ENCODE results near the gene PRUNE2.

Gene PRUNE2

DNA sequence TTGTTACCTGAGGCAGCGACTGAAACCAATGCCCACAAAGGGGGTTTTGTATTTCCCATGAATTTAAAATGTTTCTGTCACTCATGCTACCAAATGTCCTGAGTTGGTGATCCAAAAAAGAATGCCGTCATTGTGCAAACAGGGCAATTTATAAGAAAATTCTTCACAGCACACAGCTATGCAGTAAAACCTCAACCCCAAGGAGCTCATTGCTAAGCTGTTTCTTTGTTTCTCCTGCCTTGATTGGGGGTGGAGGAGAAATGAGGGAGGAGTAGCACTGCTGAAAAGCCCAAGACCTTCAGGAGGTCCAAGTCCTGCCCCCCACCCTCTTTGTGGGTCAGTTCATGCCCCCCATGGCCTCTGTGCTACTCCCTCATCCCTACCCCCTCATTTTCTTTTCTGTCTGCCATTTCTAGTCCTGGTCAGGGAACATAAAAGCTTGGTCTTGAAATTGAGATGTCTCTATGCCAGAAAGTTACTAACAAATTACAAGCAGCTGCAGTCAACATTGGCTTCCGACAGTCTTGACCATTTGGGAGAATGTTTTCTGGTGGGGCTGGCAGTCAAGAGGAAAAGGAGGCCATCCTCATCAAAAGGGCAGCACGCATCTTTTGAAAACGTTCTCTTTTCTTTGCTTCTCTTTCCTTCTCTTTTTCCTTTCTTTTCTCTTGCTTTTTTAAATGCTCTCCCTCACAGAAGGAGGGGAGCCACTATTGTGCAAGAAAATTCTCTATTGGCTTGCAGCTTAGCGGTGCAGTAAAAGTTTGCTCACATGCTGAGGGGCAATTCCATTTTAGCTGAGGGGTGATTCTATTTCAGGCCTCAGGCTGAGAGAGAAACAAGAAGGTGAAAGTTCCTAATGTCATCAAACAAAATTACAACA, 313.6 kb downstream of the PRUNE2 start:
- Mint-ChIP-seq H3K9me3 (no peaks in the 10 kb centered on the region), H3K4me1 (ENCODE audit: low read depth) (peaks cover 55% of the 10 kb centered on the region), H3K36me3 (ENCODE audit: low read depth) (no peaks in the 10 kb centered on the region), H3K27ac (peak overlapping the region; percentile 67), H3K27me3 (no peaks in the 10 kb centered on the region), H3K4me3 (no peak overlapping the region)
- intact Hi-C loops (cut with micrococcal nuclease): no loop called here

- H3K27me3 Mint-ChIP-seq: no peaks in the 10 kb centered on the region
- H3K36me3 Mint-ChIP-seq (ENCODE audit: low read depth): no peaks in the 10 kb centered on the region
- H3K9me3 Mint-ChIP-seq: no peaks in the 10 kb centered on the region
- intact Hi-C loops (cut with micrococcal nuclease): no loop called here
- peak overlapping the region; percentile 64 for H3K27ac Mint-ChIP-seq
- H3K4me1 Mint-ChIP-seq (ENCODE audit: low read depth): peaks cover 64% of the 10 kb centered on the region
- no peak overlapping the region for H3K4me3 Mint-ChIP-seq
These were observed 314.5 kb downstream of the PRUNE2 start for GRCh38 chr9:76591256-76591950.

GRCh38 chr9:76588316-76588715, 317.6 kb downstream of the PRUNE2 start:
- Mint-ChIP-seq H3K4me3 (no peak overlapping the region), H3K9me3 (no peaks in the 10 kb centered on the region), H3K4me1 (ENCODE audit: low read depth) (peaks cover 81% of the 10 kb centered on the region), H3K36me3 (ENCODE audit: low read depth) (no peaks in the 10 kb centered on the region), H3K27me3 (no peaks in the 10 kb centered on the region), H3K27ac (peak overlapping the region; percentile 47)
- intact Hi-C loops (cut with micrococcal nuclease): no loop called here

DNA sequence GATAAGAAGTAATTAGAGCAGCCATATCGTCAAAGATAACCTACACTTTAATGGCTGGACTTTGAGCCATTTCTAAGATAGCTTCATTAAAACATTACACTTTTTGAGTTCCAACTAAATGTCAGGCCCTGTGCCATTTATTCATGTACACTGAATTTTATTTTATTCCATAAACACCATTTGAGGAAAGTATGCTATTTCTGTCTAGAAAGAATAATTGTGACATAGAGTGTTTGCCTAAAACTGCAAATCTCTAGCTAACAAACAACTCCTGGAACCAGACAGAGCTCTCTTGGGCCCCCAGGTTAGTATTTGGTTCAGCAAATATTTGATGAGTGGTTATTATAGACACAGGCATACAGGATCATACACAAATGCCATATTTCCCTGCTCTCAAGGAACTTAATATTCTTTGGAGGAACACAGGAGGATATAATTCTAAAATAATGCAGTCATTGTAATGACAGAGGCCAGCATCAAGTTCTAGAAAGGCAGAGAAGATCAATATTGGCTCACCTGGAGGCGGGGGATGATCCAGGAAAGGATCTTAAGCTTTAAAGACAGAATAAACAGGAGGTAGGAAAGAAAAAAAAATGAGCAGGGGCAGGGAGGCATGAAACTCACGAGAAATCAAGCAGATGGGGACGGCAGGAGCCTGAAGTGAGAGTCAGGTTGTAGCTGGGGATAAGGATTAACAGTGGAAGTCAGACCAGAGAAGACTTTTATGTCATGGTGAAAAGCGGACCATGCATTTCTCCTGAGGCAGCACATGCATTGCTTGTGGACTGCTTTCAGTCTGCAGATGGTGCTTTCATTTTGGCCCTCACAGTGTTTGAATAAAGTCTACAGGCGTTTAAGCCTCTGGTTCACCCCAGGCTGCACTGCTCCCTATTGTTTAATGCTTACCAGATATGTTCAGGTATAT, 319.3 kb downstream of the PRUNE2 start:
- no peaks in the 10 kb centered on the region for H3K27me3 Mint-ChIP-seq
- no peaks in the 10 kb centered on the region for H3K36me3 Mint-ChIP-seq (ENCODE audit: low read depth)
- intact Hi-C loops (cut with micrococcal nuclease): loop anchor here (2.0 kb wide), 1 partner anchor 14 kb away; no protein-coding TSS in a partner anchor
- no peak overlapping the region for H3K4me3 Mint-ChIP-seq
- H3K9me3 Mint-ChIP-seq: no peaks in the 10 kb centered on the region
- peaks cover 79% of the 10 kb centered on the region for H3K4me1 Mint-ChIP-seq (ENCODE audit: low read depth)
- H3K27ac Mint-ChIP-seq: peak overlapping the region; percentile 47

GRCh38 chr9:76585487-76586389, 320.2 kb downstream of the PRUNE2 start:
- intact Hi-C loops (cut with micrococcal nuclease): loop anchor here (2.0 kb wide), 1 partner anchor 13 kb away; no protein-coding TSS in a partner anchor
- Mint-ChIP-seq H3K27me3 (no peaks in the 10 kb centered on the region), H3K36me3 (ENCODE audit: low read depth) (no peaks in the 10 kb centered on the region), H3K4me1 (ENCODE audit: low read depth) (peaks cover 76% of the 10 kb centered on the region), H3K27ac (peak overlapping the region; percentile 66), H3K9me3 (no peaks in the 10 kb centered on the region), H3K4me3 (no peak overlapping the region)

GRCh38 chr9:76583256-76583655, 322.7 kb downstream of the PRUNE2 start:
- H3K36me3 Mint-ChIP-seq (ENCODE audit: low read depth): peaks cover 4% of the 10 kb centered on the region
- peak overlapping the region; percentile 66 for H3K27ac Mint-ChIP-seq
- intact Hi-C loops (cut with micrococcal nuclease): no loop called here
- H3K4me3 Mint-ChIP-seq: no peak overlapping the region
- peaks cover 88% of the 10 kb centered on the region for H3K4me1 Mint-ChIP-seq (ENCODE audit: low read depth)
- no peaks in the 10 kb centered on the region for H3K9me3 Mint-ChIP-seq
- no peaks in the 10 kb centered on the region for H3K27me3 Mint-ChIP-seq

GRCh38 chr9:76581731-76582130, 324.2 kb downstream of the PRUNE2 start:
- H3K4me3 Mint-ChIP-seq: no peak overlapping the region
- H3K27ac Mint-ChIP-seq: peak overlapping the region; percentile 87
- H3K27me3 Mint-ChIP-seq: no peaks in the 10 kb centered on the region
- H3K36me3 Mint-ChIP-seq (ENCODE audit: low read depth): peaks cover 10% of the 10 kb centered on the region
- H3K4me1 Mint-ChIP-seq (ENCODE audit: low read depth): peaks cover 85% of the 10 kb centered on the region
- intact Hi-C loops (cut with micrococcal nuclease): no loop called here
- H3K9me3 Mint-ChIP-seq: no peaks in the 10 kb centered on the region

- intact Hi-C loops (cut with micrococcal nuclease): loop anchor here (1.0 kb wide), 1 partner anchor 14 kb away; no protein-coding TSS in a partner anchor
- Mint-ChIP-seq H3K4me1 (ENCODE audit: low read depth) (peaks cover 84% of the 10 kb centered on the region), H3K4me3 (no peak overlapping the region), H3K36me3 (ENCODE audit: low read depth) (peaks cover 10% of the 10 kb centered on the region), H3K27ac (peak overlapping the region; percentile 89), H3K9me3 (no peaks in the 10 kb centered on the region), H3K27me3 (no peaks in the 10 kb centered on the region)
These were observed 325.1 kb downstream of the PRUNE2 start for GRCh38 chr9:76580820-76581219.

DNA sequence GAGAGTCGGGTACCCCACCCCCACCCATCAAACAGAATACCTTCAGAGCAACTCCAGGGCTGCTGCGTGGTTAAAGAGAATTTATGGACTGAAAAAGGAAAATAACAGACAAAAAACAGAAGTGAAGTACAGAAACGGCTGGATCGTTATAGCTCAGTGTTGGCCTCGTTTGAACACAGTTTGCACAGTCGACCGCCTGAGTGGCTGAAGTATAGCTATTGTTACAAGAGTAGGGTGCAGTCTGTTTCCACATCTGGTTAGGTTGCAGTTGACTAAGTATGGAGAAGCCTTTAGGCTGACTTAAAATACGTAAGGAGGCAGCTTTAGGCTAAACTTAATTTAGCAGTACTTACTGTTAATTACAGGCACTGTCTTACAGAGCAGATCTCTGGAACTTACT, 325.7 kb downstream of the PRUNE2 start:
- H3K4me3 Mint-ChIP-seq: no peak overlapping the region
- H3K9me3 Mint-ChIP-seq: no peaks in the 10 kb centered on the region
- peaks cover 10% of the 10 kb centered on the region for H3K36me3 Mint-ChIP-seq (ENCODE audit: low read depth)
- peak overlapping the region; percentile 89 for H3K27ac Mint-ChIP-seq
- H3K4me1 Mint-ChIP-seq (ENCODE audit: low read depth): peaks cover 83% of the 10 kb centered on the region
- H3K27me3 Mint-ChIP-seq: no peaks in the 10 kb centered on the region
- intact Hi-C loops (cut with micrococcal nuclease): loop anchor here (1.0 kb wide), 1 partner anchor 15 kb away; no protein-coding TSS in a partner anchor

DNA sequence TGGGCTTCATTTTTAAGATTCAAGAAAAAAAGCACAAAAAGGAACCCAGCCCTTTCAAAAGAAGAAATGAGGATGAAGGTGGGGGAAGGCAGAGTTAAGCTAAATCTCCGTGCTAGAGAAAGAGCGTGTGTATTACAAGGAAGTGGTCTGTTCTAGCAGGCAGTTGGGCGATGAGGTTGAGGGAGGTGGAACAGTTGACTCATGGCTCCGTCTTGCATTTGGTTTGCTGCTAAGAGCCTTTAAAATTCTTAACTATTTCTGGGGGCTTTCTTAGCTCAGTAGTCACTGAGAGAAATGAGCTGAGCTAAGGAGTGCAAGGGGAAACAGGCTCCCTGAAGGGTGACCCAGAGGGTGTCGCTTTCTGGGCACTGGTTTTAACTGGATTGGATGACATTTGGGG, 329.6 kb downstream of the PRUNE2 start:
- Mint-ChIP-seq H3K27ac (peak overlapping the region; percentile 90), H3K9me3 (no peaks in the 10 kb centered on the region), H3K36me3 (ENCODE audit: low read depth) (peaks cover 10% of the 10 kb centered on the region), H3K4me3 (no peak overlapping the region), H3K27me3 (no peaks in the 10 kb centered on the region), H3K4me1 (ENCODE audit: low read depth) (peaks cover 83% of the 10 kb centered on the region)
- intact Hi-C loops (cut with micrococcal nuclease): loop anchor here (2.0 to 5.0 kb wide), 2 partner anchors 41 to 76 kb away; no protein-coding TSS in a partner anchor

DNA sequence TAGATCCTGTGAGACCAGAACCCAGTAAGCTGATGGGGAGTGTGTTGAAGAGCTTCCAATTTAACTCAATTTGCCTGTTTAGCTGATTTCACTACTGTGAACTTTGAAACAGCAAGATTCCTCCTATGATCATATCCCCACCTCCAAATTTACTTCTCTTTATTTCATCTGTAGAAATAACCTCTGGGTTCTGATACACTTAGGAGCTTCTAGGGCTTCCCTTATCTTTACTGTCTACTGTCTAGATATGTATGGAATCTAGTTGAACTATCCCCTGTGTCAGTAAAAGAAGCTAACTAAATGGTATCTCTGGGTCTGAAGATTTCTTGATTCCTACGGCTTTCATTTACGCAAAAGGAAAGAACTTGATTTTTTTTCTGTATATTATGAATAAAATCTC, 330.2 kb downstream of the PRUNE2 start:
- H3K4me1 Mint-ChIP-seq (ENCODE audit: low read depth): peaks cover 80% of the 10 kb centered on the region
- H3K4me3 Mint-ChIP-seq: no peak overlapping the region
- H3K36me3 Mint-ChIP-seq (ENCODE audit: low read depth): peaks cover 11% of the 10 kb centered on the region
- no peaks in the 10 kb centered on the region for H3K27me3 Mint-ChIP-seq
- peak overlapping the region; percentile 90 for H3K27ac Mint-ChIP-seq
- intact Hi-C loops (cut with micrococcal nuclease): loop anchor here (2.0 to 5.0 kb wide), 2 partner anchors 42 to 77 kb away; no protein-coding TSS in a partner anchor
- no peaks in the 10 kb centered on the region for H3K9me3 Mint-ChIP-seq

GRCh38 chr9:76573905-76574760, 331.8 kb downstream of the PRUNE2 start:
- peaks cover 85% of the 10 kb centered on the region for H3K4me1 Mint-ChIP-seq (ENCODE audit: low read depth)
- peaks cover 18% of the 10 kb centered on the region for H3K36me3 Mint-ChIP-seq (ENCODE audit: low read depth)
- peak overlapping the region; percentile 50 for H3K4me3 Mint-ChIP-seq
- no peaks in the 10 kb centered on the region for H3K27me3 Mint-ChIP-seq
- H3K9me3 Mint-ChIP-seq: no peaks in the 10 kb centered on the region
- peak overlapping the region; percentile 90 for H3K27ac Mint-ChIP-seq
- intact Hi-C loops (cut with micrococcal nuclease): loop anchor here (2.0 kb wide), 1 partner anchor 13 kb away; no protein-coding TSS in a partner anchor
